Measurements from ENCODE around the gene STX16. TPM values are rescaled to one million over a fixed set of nuclear protein-coding genes. Genes with fewer than 3 reads are reported as not detected.
A peak's percentile ranks its signal among the peaks of the same experiment; 100 is the strongest.

STX16 gene
- total RNA-seq, 1 experiment from 2014 or later: 89.1 TPM

- Mint-ChIP-seq H3K27me3 (ENCODE audit: low read depth) (no peaks in the 10 kb centered on the region), H3K36me3 (no peaks in the 10 kb centered on the region), H3K4me3 (no peak overlapping the region), H3K27ac (0 out of 2 replicates have a peak overlapping the region, but pooled peaks have one; percentile 49), H3K9me3 (no peaks in the 10 kb centered on the region), H3K4me1 (0 out of 2 replicates have a peak, but pooled peaks cover 2% of the 10 kb centered on the region)
- ATAC-seq: no peak
- DNase-seq (ENCODE audit: low spot score): no peak
- ChIA-PET POLR2A (no interaction called here), CTCF (interaction anchor here (0.8 to 1.4 kb wide), 2 partner anchors 13 to 64 kb away, joined by 3 to 4 read pairs; partner anchors contain the start of gene STX16)
- no peak for TF ChIP-seq PRDM15 (CRISPR knock-in tag; IDR thresholded peaks at IDR 0.05)
- TF ChIP-seq GRHL2 (CRISPR knock-in tag; IDR thresholded peaks at IDR 0.05; ENCODE audit: insufficient replicate concordance, severe bottlenecking): no peak
- TF ChIP-seq CREM (CRISPR knock-in tag; IDR thresholded peaks at IDR 0.05): no peak
- TF ChIP-seq EMX1 (CRISPR knock-in tag; IDR thresholded peaks at IDR 0.05): no peak
- no peak for TF ChIP-seq TEAD4 (CRISPR knock-in tag; IDR thresholded peaks at IDR 0.05)
- TF ChIP-seq SOX15 (CRISPR knock-in tag; IDR thresholded peaks at IDR 0.05): no peak
- TF ChIP-seq SP1 (CRISPR knock-in tag; conservative IDR thresholded peaks at IDR 0.05): no peak
- TF ChIP-seq ZNF317 (CRISPR knock-in tag; IDR thresholded peaks at IDR 0.05; ENCODE audit: borderline replicate concordance, low read depth): no peak
- TF ChIP-seq MLX (CRISPR knock-in tag; IDR thresholded peaks at IDR 0.05): no peak
- TF ChIP-seq ARID4B (CRISPR knock-in tag; IDR thresholded peaks at IDR 0.05; ENCODE audit: borderline replicate concordance): no peak
- TF ChIP-seq USF1 (CRISPR knock-in tag; IDR thresholded peaks at IDR 0.05): no peak
- TF ChIP-seq RELA (CRISPR knock-in tag; IDR thresholded peaks at IDR 0.05; ENCODE audit: borderline replicate concordance): no peak
- TF ChIP-seq ZNF423 (CRISPR knock-in tag; IDR thresholded peaks at IDR 0.05): no peak
- no peak for TF ChIP-seq OVOL2 (CRISPR knock-in tag; IDR thresholded peaks at IDR 0.05; ENCODE audit: borderline replicate concordance)
- no peak for TF ChIP-seq ATF2 (CRISPR knock-in tag; IDR thresholded peaks at IDR 0.05; ENCODE audit: borderline replicate concordance, low read depth)
- no peak for TF ChIP-seq SMAD3 (CRISPR knock-in tag; IDR thresholded peaks at IDR 0.05; ENCODE audit: borderline replicate concordance)
- no peak for TF ChIP-seq ZNF219 (CRISPR knock-in tag; IDR thresholded peaks at IDR 0.05; ENCODE audit: borderline replicate concordance)
- TF ChIP-seq KAT7 (CRISPR knock-in tag; IDR thresholded peaks at IDR 0.05; ENCODE audit: borderline replicate concordance): no peak
- no peak for TF ChIP-seq NFATC4 (CRISPR knock-in tag; IDR thresholded peaks at IDR 0.05)
These were observed 64.3 kb downstream of the STX16 start for GRCh38 chr20:58715391-58715800.

Data from WTC11 (cell line).